Measurements from ENCODE around the gene HIGD2B. TPM values are rescaled to one million over a fixed set of nuclear protein-coding genes. Genes with fewer than 3 reads are reported as not detected.
"Not testable (repeated sequence)": the region's sequence is repeated elsewhere in the genome, so short reads cannot be mapped to it uniquely, and the experiment has no call there.

Gene HIGD2B
- total RNA-seq, 1 donor from 2014 or later, result not detected

DNA sequence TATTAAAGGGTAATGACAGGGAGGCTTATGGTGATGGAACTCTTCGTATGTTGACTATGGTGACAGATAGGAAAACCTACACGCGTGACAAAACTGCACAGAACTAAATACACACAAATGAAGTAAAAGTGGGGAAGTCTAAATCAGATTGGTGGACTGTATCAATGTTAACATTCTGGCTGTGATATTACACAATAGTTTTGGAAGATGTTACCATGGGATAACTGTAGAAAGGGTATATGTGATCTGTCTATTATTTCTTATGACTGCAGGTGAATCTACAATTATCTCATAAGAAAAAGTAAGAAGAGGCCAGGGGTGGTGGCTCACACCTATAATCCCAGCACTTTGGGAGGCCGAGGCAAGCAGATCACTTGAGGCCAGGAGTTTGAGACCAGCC, 9.1 kb downstream of the HIGD2B start:
- DNase-seq (ENCODE audit: low spot score), result no peak

DNA sequence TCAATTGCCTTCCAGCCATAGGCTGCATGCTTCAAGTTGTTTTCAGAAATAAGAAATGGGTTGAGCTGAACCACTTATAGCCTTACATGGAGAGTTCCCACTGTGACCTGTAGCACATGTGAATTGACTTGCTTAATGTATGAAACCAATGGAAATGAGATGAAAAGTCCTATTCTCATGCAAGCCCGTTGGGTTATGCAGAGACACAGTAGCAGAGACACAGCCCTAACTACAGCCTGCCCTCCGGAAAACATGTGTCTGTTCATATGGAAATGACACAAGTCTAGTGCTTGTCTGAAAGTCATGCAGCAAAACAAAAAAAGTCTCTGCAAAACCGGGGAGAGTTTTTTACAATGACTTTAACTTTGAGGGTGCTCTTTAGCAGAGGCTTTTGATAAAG, 14.5 kb downstream of the HIGD2B start:
- no peak for DNase-seq (ENCODE audit: low spot score)

DNA sequence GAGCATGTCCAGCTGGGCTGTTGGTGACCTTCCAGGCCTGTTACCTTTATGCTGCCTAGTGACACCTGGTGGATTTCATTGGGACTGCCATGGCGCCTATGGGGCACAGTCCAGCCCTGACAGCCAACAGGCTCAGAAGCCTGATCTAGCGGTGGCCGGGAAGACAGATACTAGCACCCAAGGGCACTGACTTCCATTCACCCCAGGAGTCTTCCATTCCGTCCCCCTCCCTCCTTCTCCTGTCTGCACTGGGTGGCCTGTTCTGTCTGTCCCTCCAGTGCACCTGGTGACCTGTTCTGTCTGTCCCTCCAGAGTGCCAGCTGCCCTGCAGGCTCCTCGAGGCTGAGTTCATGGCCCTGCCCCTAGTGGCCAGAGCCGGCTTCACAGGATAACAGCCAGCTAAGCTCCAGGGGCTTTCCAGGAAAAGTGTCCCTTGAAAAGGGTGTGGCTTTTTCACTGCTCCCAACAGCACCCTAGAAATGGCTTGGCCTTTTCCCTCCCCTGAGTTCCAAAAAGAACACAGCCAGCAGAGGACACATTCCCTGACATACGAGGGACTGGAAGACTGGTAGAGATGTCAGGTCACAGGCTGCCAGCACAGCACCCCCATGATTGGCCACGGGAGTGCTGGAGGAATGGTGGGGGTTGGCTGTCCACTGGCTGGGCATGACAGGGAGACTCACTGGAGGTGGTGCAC, 15.2 kb downstream of the HIGD2B start:
- DNase-seq (ENCODE audit: low spot score), result peak; percentile 58

DNA sequence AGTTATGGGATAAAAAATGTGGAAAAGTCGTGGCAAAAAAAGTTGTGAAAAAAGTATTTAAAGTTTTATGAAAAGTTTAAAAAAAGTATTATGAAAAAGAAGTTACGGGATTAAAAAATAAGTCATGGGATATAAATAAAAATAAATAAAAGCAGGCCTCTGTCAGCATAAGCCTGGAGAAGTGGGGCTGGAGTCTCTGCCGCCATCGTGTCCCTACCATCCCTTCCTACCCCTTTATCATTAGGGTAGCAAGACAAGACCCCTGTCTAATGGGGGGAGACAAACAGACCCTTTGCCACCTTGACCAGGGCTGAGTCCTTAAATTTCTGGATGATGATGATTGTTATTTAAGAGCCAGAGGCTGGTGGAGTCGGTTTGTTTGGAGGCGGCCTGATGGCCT, 16.2 kb downstream of the HIGD2B start:
- not testable (repeated sequence) for DNase-seq (ENCODE audit: low spot score)

- DNase-seq (ENCODE audit: low spot score), result not testable (repeated sequence)
Observed at GRCh38 chr15:72665706-72666105, 20.3 kb downstream of the HIGD2B start.

- not testable (repeated sequence) for DNase-seq (ENCODE audit: low spot score)
Observed at GRCh38 chr15:72663931-72664330, 22.1 kb downstream of the HIGD2B start.

DNA sequence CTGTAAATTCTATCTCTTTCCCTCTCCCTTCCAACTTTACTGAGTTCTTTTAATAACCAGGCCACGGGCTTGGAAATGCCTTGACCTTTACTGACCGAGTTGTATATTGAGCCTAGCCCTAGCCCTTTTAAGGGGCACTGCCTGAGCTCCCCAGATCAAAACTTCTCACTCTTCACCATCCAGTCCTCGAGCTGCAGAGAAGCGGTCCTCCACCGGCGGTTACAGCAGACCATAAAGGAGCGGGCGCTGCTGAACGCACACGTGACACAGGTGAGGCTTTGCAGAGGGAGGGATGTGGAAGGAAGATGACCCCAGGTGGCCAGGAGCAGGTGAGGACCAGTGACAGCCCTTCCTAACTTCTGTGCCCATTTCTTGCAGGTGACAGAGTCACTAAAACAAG, 24.9 kb downstream of the HIGD2B start:
- DNase-seq (ENCODE audit: low spot score), result not testable (repeated sequence)

DNA sequence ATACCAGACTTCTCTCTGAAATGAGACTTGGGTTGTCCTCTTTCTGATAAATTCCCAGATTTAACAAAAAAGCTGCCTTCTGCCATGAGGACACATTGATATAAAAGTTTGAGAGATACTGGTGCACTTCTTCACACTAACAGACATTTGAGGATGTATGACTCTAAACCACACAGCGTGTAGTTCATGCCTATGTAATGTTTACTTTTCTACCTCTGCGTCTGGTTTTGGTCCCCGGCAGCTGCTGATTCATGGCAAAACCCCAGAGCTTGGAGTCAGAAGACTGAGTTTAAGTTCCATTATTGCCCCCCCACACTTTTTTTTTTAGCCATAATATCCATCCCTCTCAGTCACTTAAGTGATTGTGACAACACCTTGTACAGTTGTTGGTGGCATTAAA, 30.0 kb downstream of the HIGD2B start:
- not testable (repeated sequence) for DNase-seq (ENCODE audit: low spot score)

GRCh38 chr15:72654397-72654796, 31.6 kb downstream of the HIGD2B start, which contains the start of gene GOLGA6B:
TSS of gene GOLGA6B (plus strand) at chr15:72654697. CDS start at chr15:72654738, 41 bp downstream.
- not testable (repeated sequence) for DNase-seq (ENCODE audit: low spot score)

DNA sequence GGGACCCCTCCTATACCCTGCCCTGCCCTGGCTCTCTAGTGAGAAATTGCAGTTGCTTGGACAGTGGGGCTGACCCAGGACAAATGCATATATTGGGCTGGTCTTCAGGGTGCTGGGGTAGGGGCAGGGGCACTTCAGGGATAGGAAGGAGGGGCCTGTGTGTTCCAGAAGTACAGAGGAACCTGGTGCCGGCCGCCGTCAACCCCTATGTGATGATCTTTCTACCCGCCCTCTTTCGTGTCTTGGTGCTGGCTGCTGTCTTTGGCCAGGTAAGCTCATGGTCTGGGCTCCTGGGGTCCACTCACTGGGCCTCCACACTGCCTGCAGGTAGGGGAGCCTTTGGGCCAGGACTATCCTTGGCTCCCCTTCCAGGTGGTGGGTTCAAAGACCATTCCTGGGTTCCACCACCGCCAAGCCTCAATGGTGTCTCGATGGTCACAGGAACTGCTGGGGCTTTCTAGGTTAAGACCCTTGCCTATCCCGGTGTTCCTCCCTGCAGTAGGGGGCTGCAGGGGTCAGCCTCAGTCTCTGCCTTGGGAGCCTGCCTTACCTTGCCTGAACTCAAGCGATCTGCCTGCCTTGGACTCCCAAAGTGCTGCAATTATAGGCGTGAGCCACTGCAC, 37.2 kb downstream of the HIGD2B start:
- DNase-seq (ENCODE audit: low spot score), result not testable (repeated sequence)

GRCh38 chr15:72642271-72642670, 43.7 kb downstream of the HIGD2B start:
- not testable (repeated sequence) for DNase-seq (ENCODE audit: low spot score)

DNA sequence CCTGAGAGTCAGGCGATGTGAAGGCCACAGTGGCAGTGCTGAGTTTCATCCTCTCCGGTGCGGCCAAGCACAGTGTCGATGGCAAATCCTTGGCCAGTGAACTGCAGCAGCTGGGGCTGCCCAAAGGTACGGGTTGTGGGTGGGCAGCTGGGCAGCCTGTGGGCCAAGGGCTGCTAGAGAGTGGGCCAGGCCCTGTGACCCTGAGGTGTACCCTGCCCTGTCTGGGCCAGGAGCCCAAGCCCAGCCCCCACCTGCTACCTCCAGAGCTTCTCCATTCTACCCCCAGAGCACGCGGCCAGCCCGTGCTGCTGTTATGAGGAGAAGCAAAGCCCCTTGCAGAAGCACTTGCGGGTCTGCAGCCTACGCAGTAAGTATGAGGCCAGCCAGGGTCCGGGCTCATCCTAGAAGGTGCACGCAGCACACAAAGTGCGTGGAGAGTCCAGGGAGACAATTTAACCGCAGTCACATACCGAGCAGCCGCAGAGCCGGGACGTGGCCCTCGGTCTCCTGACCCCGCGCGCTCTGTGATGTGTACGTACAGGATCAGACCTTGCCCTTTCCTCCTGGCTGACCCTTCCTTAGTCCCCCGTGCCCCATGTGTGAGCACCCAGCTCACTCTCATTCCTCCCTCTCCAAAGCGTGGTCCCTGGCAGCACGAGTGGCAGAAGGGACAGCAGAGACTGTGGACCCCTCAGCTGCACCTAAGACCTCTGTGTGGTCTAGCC, 46.1 kb downstream of the HIGD2B start:
- DNase-seq (ENCODE audit: low spot score), result not testable (repeated sequence)

GRCh38 chr15:72636519-72637282, 49.3 kb downstream of the HIGD2B start:
- DNase-seq (ENCODE audit: low spot score), result peak; percentile 78

GRCh38 chr15:72629068-72629570, 56.9 kb downstream of the HIGD2B start:
- not testable (repeated sequence) for DNase-seq (ENCODE audit: low spot score)

GRCh38 chr15:72628249-72629067, 57.5 kb downstream of the HIGD2B start:
- DNase-seq (ENCODE audit: low spot score), result not testable (repeated sequence)

DNA sequence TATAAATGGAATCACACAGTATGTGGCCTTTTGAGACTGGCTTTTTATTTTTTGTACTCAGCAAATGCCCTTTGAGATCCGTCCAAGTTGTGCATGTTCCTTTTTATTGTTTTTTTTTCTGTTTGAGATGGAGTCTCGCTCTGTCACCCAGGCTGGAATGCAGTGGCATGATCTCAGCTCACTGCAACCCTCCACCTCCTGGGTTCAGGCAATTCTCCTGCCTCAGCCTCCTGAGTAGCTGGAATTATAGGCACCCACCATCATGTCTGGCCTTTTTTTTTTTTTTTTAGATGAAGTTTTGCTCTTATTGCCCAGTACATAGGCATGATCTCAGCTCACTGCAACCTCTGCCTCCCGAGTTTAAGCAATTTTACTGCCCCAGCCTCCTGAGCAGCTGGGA, 59.8 kb downstream of the HIGD2B start:
- DNase-seq (ENCODE audit: low spot score), result not testable (repeated sequence)
